IMR-90 (cell line): ENCODE results near the gene CASP2. TPM values are rescaled to one million over a fixed set of nuclear protein-coding genes. Genes with fewer than 3 reads are reported as not detected.

Experiments
- ATAC-seq: fragments of 200-7000 bp; cut with Tn5 transposase; 2 replicates; pipeline ENCODE4 v1.9.1; 2020; ENCODE audit warnings: low read depth, mild to moderate bottlenecking, moderate library complexity
- BruUV-seq: library from RNA; stranded (reverse); fragments of 400-500 nt; replicated peaks from 2 replicates; lab custom pipeline; 2021; lab: Mats Ljungman, UMichigan
- CTCF ChIA-PET: fragments of 300-600 bp; formaldehyde crosslinking; extraction: SDS; loops from one replicate; lab custom pipeline; 2021; ENCODE audit warnings: antibody characterized with exemption; lab: Yijun Ruan, JAX
- POLR2A ChIA-PET: fragments of 300-600 bp; sonication (Branson Sonifier 250); formaldehyde crosslinking; loops from one replicate; lab custom pipeline; 2022; ENCODE audit warnings: antibody characterized with exemption; ENCODE audit not compliant: unreplicated experiment; lab: Charles Lee
- DNase-seq: peaks from one replicate; pipeline ENCODE4 v3.0.0; 2013
- H2AFZ ChIP-seq: replicated peaks from 2 replicates; pipeline ENCODE3; 2013; ENCODE audit warnings: low read length, mild to moderate bottlenecking; ENCODE audit not compliant: poor library complexity
- H2AK5ac ChIP-seq: 2 replicates; pipeline ENCODE4 v1.6.1; 2013; ENCODE audit warnings: low read depth, low read length, inconsistent platforms
- H2AK9ac ChIP-seq: replicated peaks from 2 replicates; pipeline ENCODE3; 2013; ENCODE audit warnings: mild to moderate bottlenecking, low read depth, low read length, moderate library complexity; ENCODE audit not compliant: poor library complexity
- H2BK120ac ChIP-seq: 2 replicates; pipeline ENCODE4 v1.6.1; 2013; ENCODE audit warnings: low read depth, low read length, inconsistent platforms
- H2BK15ac ChIP-seq: 3 replicates; pipeline ENCODE4 v1.6.1; 2013; ENCODE audit warnings: low read depth, low read length, inconsistent platforms
- H2BK20ac ChIP-seq: 2 replicates; pipeline ENCODE4 v1.6.1; 2013; ENCODE audit warnings: low read depth, mild to moderate bottlenecking, inconsistent platforms, low read length, moderate library complexity
- H2BK5ac ChIP-seq: 2 replicates; pipeline ENCODE4 v1.6.1; 2013; ENCODE audit warnings: mild to moderate bottlenecking, low read depth, low read length, inconsistent platforms; ENCODE audit not compliant: poor library complexity, severe bottlenecking
- H3K14ac ChIP-seq: replicated peaks from 2 replicates; pipeline ENCODE4 v1.6.1; 2013; ENCODE audit warnings: low read depth, low read length, inconsistent platforms
- H3K18ac ChIP-seq: 2 replicates; pipeline ENCODE4 v1.6.1; 2013; ENCODE audit warnings: low read depth, low read length, control low read depth
- H3K23ac ChIP-seq: 2 replicates; pipeline ENCODE4 v1.6.1; 2013; ENCODE audit warnings: low read depth, low read length, inconsistent platforms
- H3K27ac ChIP-seq: 2 replicates; pipeline ENCODE4 v1.5.1; 2013; ENCODE audit warnings: mild to moderate bottlenecking, control low read depth, low read length; ENCODE audit not compliant: insufficient read depth
- H3K27me3 ChIP-seq: 2 replicates; pipeline ENCODE4 v1.6.1; 2013; ENCODE audit warnings: low read length; ENCODE audit not compliant: control insufficient read depth, insufficient read depth
- H3K36me3 ChIP-seq: 2 replicates; pipeline ENCODE4 v1.6.1; 2013; ENCODE audit warnings: low read length, mixed read lengths; ENCODE audit not compliant: control insufficient read depth, insufficient read depth
- H3K4ac ChIP-seq: 2 replicates; pipeline ENCODE4 v1.6.1; 2013; ENCODE audit warnings: low read depth, low read length, inconsistent platforms
- H3K4me1 ChIP-seq: 2 replicates; pipeline ENCODE4 v1.6.1; 2013; ENCODE audit warnings: low read length, mixed read lengths; ENCODE audit not compliant: control insufficient read depth, insufficient read depth
- H3K4me2 ChIP-seq: 2 replicates; pipeline ENCODE4 v1.6.1; 2013; ENCODE audit warnings: low read depth, mild to moderate bottlenecking, control low read depth, low read length, moderate library complexity
- H3K4me3 ChIP-seq: 2 replicates; pipeline ENCODE4 v1.5.1; 2013; ENCODE audit warnings: low read depth, mild to moderate bottlenecking, control low read depth, low read length, moderate library complexity; ENCODE audit not compliant: insufficient read depth
- H3K56ac ChIP-seq: 2 replicates; pipeline ENCODE4 v1.6.1; 2013; ENCODE audit warnings: low read length, inconsistent platforms; ENCODE audit not compliant: insufficient read depth; ENCODE audit errors: extremely low read depth
- H3K79me1 ChIP-seq, 2 experiments: 2 replicates each; pipeline ENCODE4 v1.6.1; 2013; ENCODE audit warnings: low read length in 2 of 2, inconsistent platforms in 1 of 2, low read depth in 1 of 2
- H3K9ac ChIP-seq: 2 replicates; pipeline ENCODE4 v1.6.1; 2013; ENCODE audit warnings: low read depth, low read length, control low read depth
- H3K9me1 ChIP-seq: 2 replicates; pipeline ENCODE4 v1.6.1; 2013; ENCODE audit warnings: low read length, inconsistent platforms; ENCODE audit not compliant: insufficient read depth
- H3K9me3 ChIP-seq: 2 replicates; pipeline ENCODE4 v1.6.1; 2013; ENCODE audit warnings: low read length; ENCODE audit not compliant: control insufficient read depth, insufficient read depth
- H4K20me1 ChIP-seq: 2 replicates; pipeline ENCODE4 v1.6.1; 2013; ENCODE audit warnings: low read length, inconsistent platforms; ENCODE audit not compliant: insufficient read depth
- H4K5ac ChIP-seq: 2 replicates; pipeline ENCODE4 v1.6.1; 2013; ENCODE audit warnings: mild to moderate bottlenecking, low read depth, low read length, control low read depth
- H4K8ac ChIP-seq, 2 experiments: 2 replicates each; pipeline ENCODE4 v1.6.1; 2013; ENCODE audit warnings: low read depth in 2 of 2, low read length in 2 of 2, control low read depth in 1 of 2, inconsistent platforms in 1 of 2
- H4K91ac ChIP-seq: 2 replicates; pipeline ENCODE4 v1.6.1; 2013; ENCODE audit warnings: low read depth, low read length, inconsistent platforms; ENCODE audit not compliant: insufficient read depth
- CEBPB ChIP-seq: IDR thresholded peaks from 2 replicates; pipeline ENCODE4 v1.6.1; 2012; ENCODE audit warnings: low read depth, low read length, improper control_type of control experiment
- CHD1 ChIP-seq: IDR thresholded peaks from 2 replicates; pipeline ENCODE4 v1.6.1; 2012; ENCODE audit warnings: low read depth, low read length, improper control_type of control experiment
- NFE2L2 ChIP-seq: fragments of 150-350 bp; IDR thresholded peaks from 2 replicates; pipeline ENCODE4 v1.6.1; 2016; ENCODE audit warnings: low read depth, mild to moderate bottlenecking, low read length
- POLR2A ChIP-seq: IDR thresholded peaks from 2 replicates; pipeline ENCODE4 v1.6.1; 2012; ENCODE audit warnings: mild to moderate bottlenecking, low read depth, low read length
- RCOR1 ChIP-seq: IDR thresholded peaks from 2 replicates; pipeline ENCODE4 v1.6.1; 2012; ENCODE audit warnings: mild to moderate bottlenecking, low read length, improper control_type of control experiment; ENCODE audit not compliant: insufficient replicate concordance
- WGBS, 2 experiments: methylation state at CpG; one replicate each; pipeline versions ENCODE4 v1.1.5 to v1.1.7; 2013; ENCODE audit warnings: missing lambda C conversion rate in 2 of 2; ENCODE audit not compliant: insufficient read length in 1 of 2; ENCODE audit errors: extremely low coverage in 2 of 2; 5-methylcytosine and 5-hydroxymethylcytosine counted together
- dilution Hi-C: fragments of 300-500 bp; cut with HindIII; formaldehyde crosslinking; loops from one replicate; pipeline ENCODE4 v1.14.3; 2018; ENCODE audit warnings: low sequenced_read_pairs; ENCODE audit not compliant: unreplicated experiment
- in situ Hi-C: fragments of 300-500 bp; cut with MboI; formaldehyde crosslinking; loops from 3 replicates; pipeline ENCODE4 v1.14.3; 2019; ENCODE audit warnings: low sequenced_read_pairs, inconsistent platforms, mixed read lengths
- intact Hi-C: fragments of 100-400 bp; cut with micrococcal nuclease; formaldehyde crosslinking; loops from 2 replicates; pipeline ENCODE4 v1.10.0; 2022
- polyA plus RNA-seq, 3 experiments: library from polyadenylated mRNA; depleted of rRNA; stranded (reverse); fragments of >200 nt; gene quantifications; 2 replicates each; pipeline ENCODE4 v1.2.3, GENCODE V29; 2012; ENCODE audit warnings: low replicate concordance in 1 of 3
- total RNA-seq: library from RNA; depleted of rRNA; stranded (reverse); fragments of >200 nt; gene quantifications from 2 replicates; pipeline ENCODE4 v1.2.3, GENCODE V29; 2012

The CASP2 gene
- total and polyA plus RNA-seq, 2 of the 4 experiments (the other 2 are of a cell fraction) = 15.4 to 25.6 TPM

GRCh38 chr7:143321734-143322133, 33.6 kb downstream of the CASP2 start:
- in situ Hi-C loops = no loop called here
- no peaks in the 10 kb centered on the region for H4K20me1 ChIP-seq
- no peak overlapping the region for H4K8ac ChIP-seq
- H2AK5ac ChIP-seq = no peak overlapping the region
- H2BK5ac ChIP-seq = no peak overlapping the region
- H3K4me1 ChIP-seq = peaks cover 10% of the 10 kb centered on the region; the same call in 1 of the 2 replicates
- no peak overlapping the region for H4K5ac ChIP-seq
- ChIA-PET POLR2A (no interaction called here), CTCF (no interaction called here)
- no peak overlapping the region for H2AFZ ChIP-seq
- no peak for TF ChIP-seq CHD1
- TF ChIP-seq NFE2L2 = no peak
- TF ChIP-seq POLR2A = no peak
- no peak for TF ChIP-seq CEBPB
- TF ChIP-seq RCOR1 = no peak
- H3K4ac ChIP-seq = no peak overlapping the region
- no peak overlapping the region for H3K4me2 ChIP-seq
- intact Hi-C loops = no loop called here
- no peaks in the 10 kb centered on the region for H3K9me3 ChIP-seq
- H3K4me3 ChIP-seq = no peak overlapping the region
- H3K79me1 ChIP-seq = no peaks in the 10 kb centered on the region
- no peak overlapping the region for H3K56ac ChIP-seq
- no peak overlapping the region for H2BK20ac ChIP-seq
- H2AK9ac ChIP-seq = no peak overlapping the region
- H4K91ac ChIP-seq = no peak overlapping the region
- no peaks in the 10 kb centered on the region for H3K9me1 ChIP-seq
- no peak overlapping the region for H3K23ac ChIP-seq
- H3K36me3 ChIP-seq = no peaks in the 10 kb centered on the region
- BruUV-seq = no TSS peak
- DNase-seq = no peak
- H3K27ac ChIP-seq = no peak overlapping the region
- no peak overlapping the region for H2BK120ac ChIP-seq
- H3K14ac ChIP-seq = no peak overlapping the region
- H2BK15ac ChIP-seq = no peak overlapping the region
- dilution Hi-C loops = no loop called here
- WGBS, 2 experiments = 87% methylated on average over 4 of the region's 4 CpGs; no CpG with 5 or more reads in 1 of the 2 experiments
- H3K18ac ChIP-seq = no peak overlapping the region
- peaks cover 5% of the 10 kb centered on the region for H3K27me3 ChIP-seq
- no peak overlapping the region for H3K9ac ChIP-seq
- no peak for ATAC-seq
